Fibroblast of mammary gland (primary cell): ENCODE measurements around the gene PLA2G4B.
A peak's percentile ranks its signal among the peaks of the same experiment; 100 is the strongest.

Source experiments
- DNase-seq: peaks from one replicate; pipeline ENCODE4 v3.0.0-alpha.2; 2010; ENCODE audit warnings: low read depth
- H3K4me3 ChIP-seq: 2 replicates; pipeline ENCODE4 v1.5.1; 2011; ENCODE audit warnings: low read depth, mild to moderate bottlenecking, low read length, moderate library complexity; ENCODE audit not compliant: control insufficient read depth
- TF ChIP-seq, protein P1 (sequence below): conservative IDR thresholded peaks from 2 replicates; pipeline ENCODE4 v1.5.1; 2011; ENCODE audit warnings: low read depth, low read length, inconsistent platforms; ENCODE audit not compliant: control insufficient read depth, insufficient read depth

PLA2G4B gene

DNA sequence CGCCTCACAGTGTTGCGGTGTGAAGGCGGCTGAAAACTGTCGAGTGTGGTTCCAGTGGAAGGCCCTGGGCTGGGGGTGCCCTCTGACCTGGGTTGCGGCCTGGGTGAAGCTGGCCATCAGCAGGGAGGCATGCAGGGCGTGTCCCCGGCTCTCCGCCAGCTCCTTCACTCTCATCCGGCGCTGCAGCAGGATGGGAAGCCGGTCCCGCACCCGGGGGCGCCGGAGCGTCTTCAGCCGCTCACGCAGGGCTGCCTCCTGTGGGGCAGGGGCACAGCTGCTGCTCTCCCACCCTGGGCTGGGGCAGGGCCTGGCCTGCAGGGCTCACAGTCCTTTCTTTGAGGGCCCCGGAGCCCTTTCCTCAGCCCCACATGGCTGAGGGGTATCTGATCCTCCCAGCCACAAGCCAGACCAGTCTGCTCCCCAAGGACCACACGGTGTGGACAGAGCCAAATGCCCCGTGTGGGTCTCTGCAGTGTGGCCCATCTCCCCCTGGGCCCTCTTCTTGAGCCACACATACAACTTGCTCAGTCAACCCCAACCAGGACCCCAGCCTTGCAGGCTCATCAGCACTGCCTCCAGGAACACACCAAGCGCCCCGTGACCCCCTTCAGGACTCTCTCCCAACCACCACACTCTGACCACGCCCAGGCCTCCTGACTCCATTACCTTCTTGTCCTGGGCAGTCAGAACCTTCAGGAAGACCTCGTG is 28.4 kb downstream of the PLA2G4B start:
- no peak for DNase-seq
- no peak overlapping the region for H3K4me3 ChIP-seq
- TF ChIP-seq, protein P1, sequence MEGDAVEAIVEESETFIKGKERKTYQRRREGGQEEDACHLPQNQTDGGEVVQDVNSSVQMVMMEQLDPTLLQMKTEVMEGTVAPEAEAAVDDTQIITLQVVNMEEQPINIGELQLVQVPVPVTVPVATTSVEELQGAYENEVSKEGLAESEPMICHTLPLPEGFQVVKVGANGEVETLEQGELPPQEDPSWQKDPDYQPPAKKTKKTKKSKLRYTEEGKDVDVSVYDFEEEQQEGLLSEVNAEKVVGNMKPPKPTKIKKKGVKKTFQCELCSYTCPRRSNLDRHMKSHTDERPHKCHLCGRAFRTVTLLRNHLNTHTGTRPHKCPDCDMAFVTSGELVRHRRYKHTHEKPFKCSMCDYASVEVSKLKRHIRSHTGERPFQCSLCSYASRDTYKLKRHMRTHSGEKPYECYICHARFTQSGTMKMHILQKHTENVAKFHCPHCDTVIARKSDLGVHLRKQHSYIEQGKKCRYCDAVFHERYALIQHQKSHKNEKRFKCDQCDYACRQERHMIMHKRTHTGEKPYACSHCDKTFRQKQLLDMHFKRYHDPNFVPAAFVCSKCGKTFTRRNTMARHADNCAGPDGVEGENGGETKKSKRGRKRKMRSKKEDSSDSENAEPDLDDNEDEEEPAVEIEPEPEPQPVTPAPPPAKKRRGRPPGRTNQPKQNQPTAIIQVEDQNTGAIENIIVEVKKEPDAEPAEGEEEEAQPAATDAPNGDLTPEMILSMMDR = no peak

DNA sequence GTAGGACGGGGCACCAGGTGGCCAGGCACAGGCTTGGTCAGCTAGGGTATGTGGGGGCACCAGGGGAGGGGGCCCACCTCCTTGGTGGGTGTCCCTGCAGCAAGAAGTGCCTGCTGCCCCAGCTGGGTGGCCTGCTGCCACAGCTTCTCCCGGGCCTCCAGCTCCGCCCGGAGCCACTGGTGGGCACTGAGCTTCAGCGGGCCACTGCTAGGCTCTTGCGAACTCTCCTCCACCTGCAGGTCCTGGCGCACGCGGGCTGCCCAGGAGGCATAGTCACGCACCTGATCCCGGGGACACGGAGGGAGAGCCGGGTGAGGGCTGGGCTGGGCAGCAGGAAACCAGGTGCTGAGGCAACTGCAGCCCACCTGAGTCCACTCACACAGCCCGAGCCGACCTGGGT is 29.7 kb downstream of the PLA2G4B start:
- DNase-seq = no peak
- TF ChIP-seq, protein P1 = no peak
- H3K4me3 ChIP-seq = no peak overlapping the region

DNA sequence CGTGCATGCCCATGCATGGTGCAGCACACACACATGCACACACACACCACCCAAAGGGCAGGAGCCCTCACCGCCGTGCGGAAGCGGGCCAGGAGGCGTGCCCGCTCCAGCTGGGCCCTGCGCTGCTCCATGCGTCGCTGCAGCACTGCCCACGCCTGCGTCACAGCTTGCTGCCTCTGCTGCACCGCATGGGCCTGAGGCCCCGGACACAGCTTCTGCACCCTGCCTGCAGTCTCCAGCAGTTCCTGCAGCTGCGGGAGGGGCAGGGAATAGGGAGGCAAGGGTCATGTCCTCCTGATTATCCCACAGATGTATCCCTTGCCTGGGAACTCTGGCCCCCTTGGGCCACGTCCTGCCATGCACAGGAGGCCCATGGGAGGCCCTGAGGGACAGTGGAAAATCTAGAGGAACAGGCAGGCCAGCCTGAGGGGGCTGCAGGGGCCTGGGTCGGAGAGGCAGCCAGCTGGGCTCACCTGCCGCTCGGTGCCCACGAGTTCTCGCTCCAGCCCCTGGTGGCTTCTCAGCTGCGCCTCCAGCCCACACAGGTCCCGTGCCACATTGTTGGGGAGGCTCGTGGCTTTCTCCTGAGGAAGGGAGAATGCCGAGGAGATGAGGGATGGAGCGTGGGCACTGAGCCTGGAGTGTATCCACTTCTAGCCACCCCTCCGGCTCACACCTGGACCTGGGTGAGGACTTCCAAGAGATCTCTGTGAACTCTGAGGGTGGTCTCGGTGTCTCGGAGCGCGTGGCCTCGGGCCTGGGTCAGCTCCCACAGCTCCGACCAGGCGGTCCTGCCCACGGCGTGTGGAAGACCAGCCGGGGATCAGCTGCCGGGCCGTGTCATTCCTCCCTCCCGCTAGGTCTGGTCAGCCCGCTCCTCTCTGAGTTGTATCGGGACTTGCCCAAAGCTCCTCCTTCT is 31.4 kb downstream of the PLA2G4B start:
- no peak overlapping the region for H3K4me3 ChIP-seq
- TF ChIP-seq, protein P1 = no peak
- DNase-seq = no peak

DNA sequence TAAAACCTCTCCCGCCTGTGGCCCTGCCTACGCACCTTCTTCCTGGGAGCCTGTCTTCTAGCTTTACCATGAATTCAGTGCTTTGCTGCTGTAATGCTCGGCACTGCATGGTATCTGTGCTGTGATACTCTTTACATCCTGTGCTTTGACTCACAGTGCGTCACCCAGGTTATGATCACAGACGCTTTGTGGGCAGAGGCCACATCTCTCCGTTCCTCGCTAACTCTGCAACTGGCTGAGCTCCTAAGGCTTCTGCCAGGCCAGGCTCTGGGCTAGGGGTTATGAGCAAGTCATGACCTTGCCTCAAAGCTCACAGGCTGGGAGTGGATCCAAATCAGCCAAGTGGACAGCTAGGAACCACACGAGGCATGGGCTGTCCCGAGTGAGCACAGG is 32.0 kb downstream of the PLA2G4B start:
- H3K4me3 ChIP-seq = no peak overlapping the region
- TF ChIP-seq, protein P1 = no peak
- peak; percentile 88 for DNase-seq

DNA sequence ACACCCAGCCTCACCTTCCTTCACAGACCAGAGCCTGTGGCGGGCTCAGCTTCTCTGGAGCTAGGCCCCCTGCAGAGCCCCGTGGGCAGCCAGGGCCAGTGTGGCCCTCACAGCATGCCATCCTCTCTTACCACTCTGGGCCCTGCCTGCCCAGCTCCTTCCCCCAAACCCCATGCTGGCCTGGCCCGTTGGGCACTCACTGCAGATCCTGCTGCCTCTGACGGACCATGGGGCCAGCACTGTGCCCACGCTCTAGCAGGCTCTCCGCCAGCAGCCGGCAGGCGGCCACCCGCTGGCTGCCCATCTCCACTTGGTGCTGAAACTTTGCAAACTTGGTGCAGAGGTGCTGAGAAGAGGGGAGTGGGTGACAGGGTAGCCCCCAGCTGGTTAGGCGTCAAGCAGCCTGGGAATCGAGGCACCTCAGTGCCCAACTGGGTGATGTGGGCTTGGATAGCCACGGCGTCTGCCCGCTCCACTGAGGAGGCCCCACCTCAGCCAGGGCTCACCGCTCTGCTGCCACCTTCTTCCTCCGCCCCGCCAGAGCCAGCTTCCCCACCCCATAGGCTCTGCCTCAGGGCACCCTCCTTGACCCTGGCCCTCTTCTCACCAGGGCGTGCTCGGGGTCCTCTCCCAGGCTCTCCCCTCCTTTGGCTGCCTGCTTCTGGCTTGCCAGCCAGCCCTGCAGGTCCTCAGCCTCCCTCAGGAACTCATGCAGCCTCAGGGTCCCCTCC is 32.7 kb downstream of the PLA2G4B start:
- no peak for DNase-seq
- H3K4me3 ChIP-seq = no peak overlapping the region
- TF ChIP-seq, protein P1 = no peak

DNA sequence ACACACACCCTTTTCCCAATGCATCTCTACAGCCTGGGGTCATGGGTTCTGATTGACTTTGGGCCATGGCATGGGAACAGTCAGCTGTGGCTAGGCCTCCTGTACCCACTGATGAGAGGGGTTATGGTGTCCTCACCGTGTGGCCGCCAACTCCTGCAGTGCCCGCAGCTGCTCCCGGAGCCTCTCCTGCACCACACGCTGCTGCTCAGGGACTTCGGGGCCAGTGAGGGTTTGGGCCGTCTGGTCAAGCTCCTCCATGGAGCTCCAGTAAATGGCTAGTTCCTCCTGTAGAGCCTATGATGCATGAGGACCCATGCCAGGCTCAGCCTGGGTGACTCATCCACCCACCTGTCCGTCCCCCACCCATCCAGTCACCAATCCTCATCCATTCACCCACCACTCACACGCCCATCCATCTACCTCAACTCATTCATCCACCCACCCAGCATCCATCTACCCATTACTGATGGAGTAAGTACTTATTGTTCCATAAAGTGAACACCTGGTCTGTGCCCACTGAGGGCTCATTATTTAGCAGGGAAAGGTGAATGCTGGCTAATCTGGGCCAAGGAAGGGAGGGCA is 33.6 kb downstream of the PLA2G4B start:
- H3K4me3 ChIP-seq = no peak overlapping the region
- TF ChIP-seq, protein P1 = no peak
- DNase-seq = peak; percentile 8
